ENCODE results near the gene DCTN3. TPM values are rescaled to one million over a fixed set of nuclear protein-coding genes. Genes with fewer than 3 reads are reported as not detected.

Gene DCTN3
- total and polyA plus RNA-seq, 2 donors = 87.8 to 97.1 TPM

DNA sequence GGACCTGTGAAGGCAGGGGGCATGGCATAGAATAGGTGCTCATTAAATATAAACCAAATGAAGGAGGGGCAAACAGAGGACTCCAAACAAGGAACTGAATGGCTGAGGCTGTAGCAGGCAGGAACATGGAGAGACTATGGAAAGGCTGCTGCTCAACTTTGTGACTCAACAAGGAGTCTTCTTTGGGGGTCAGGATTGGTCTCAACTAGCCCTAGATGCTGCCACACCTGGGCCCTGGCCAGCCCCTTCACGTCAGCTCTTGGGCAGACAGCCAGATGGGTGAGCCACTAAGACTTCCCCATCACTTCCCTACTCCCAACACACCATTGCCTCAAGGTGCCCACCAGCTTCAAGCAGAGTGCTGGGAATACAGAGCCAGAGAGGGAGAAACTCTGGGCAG, 19.4 kb downstream of the DCTN3 start:
- no peaks in the 10 kb centered on the region for H3K36me3 ChIP-seq (ENCODE audit: control insufficient read depth in 2 of 2, insufficient read depth in 2 of 2, low read length in 1 of 2)
- H3K9me3 ChIP-seq (ENCODE audit: control insufficient read depth in 2 of 2, insufficient read depth in 1 of 2, low read length in 1 of 2) = no peaks in the 10 kb centered on the region
- no peak overlapping the region for H3K4me3 ChIP-seq (ENCODE audit: low read length in 2 of 2)
- H3K4me1 ChIP-seq (ENCODE audit: control insufficient read depth in 2 of 2, insufficient read depth in 2 of 2, low read length in 2 of 2) = no peaks in the 10 kb centered on the region
- 47% methylated on average over 1 of the region's 1 CpG for WGBS
- no peak overlapping the region for H3K27ac ChIP-seq (ENCODE audit: low read depth in 1 of 2, low read length in 1 of 2)
- DNase-seq (ENCODE audit: low read depth in 6 of 9, low spot score in 9 of 9) = no peak
- H3K27me3 ChIP-seq (ENCODE audit: control insufficient read depth in 2 of 2, insufficient read depth in 1 of 2, low read length in 1 of 2) = peaks cover 2 to 36% of the 10 kb centered on the region in 2 donors

DNA sequence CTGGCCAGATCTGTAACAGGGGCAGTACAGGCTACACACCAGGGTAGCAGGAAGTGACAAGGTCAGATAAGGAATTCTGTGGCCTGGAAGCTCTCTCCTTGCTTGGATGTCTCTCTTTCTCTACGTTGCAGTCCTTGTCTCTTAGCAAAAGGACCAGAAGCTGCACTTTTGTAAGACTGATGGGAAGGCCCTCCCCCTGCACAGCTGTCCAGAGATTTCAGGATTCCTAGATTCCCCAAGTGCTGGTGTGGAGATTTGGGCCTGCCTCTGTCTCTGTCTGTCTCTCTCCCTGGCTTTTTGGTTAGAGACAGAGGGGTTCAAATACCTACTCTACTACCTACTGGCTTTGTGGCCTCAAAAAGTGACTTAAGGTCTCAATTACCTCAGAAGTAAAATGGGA, 20.7 kb downstream of the DCTN3 start:
- Histone ChIP-seq H3K4me3 (ENCODE audit: low read length in 2 of 2) (no peak overlapping the region), H3K4me1 (ENCODE audit: control insufficient read depth in 2 of 2, insufficient read depth in 2 of 2, low read length in 2 of 2) (no peaks in the 10 kb centered on the region), H3K27me3 (ENCODE audit: control insufficient read depth in 2 of 2, insufficient read depth in 1 of 2, low read length in 1 of 2) (peaks cover 4 to 36% of the 10 kb centered on the region in 2 donors), H3K36me3 (ENCODE audit: control insufficient read depth in 2 of 2, insufficient read depth in 2 of 2, low read length in 1 of 2) (no peaks in the 10 kb centered on the region), H3K27ac (ENCODE audit: low read depth in 1 of 2, low read length in 1 of 2) (no peak overlapping the region), H3K9me3 (ENCODE audit: control insufficient read depth in 2 of 2, insufficient read depth in 1 of 2, low read length in 1 of 2) (no peaks in the 10 kb centered on the region)
- 79% methylated on average over 1 of the region's 1 CpG for WGBS
- DNase-seq (ENCODE audit: low read depth in 6 of 9, low spot score in 9 of 9) = no peak

DNA sequence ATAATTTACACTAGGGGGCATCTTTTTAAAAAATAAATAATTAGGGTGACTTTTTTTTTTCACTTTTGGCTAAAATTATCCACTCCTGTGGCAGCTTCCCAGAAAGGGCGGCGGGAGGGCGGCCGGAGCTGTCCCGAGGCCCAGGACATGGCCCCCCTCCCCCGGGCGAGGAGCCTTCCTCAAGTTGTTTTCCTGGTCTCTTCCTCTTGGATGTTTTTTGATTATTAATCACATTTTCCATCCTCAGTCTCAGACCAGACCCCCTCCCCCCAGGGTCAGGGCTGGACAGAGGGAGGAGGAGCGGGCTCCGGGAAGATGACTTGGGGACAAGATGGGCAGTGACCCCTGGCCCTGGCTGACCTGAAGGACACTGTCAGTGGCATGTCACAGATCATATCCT, 26.1 kb downstream of the DCTN3 start:
- peaks cover 0 to 3% of the 10 kb centered on the region in 2 donors for H3K36me3 ChIP-seq (ENCODE audit: control insufficient read depth in 2 of 2, insufficient read depth in 2 of 2, low read length in 1 of 2)
- 88% methylated on average over 9 of the region's 9 CpGs for WGBS
- H3K27me3 ChIP-seq (ENCODE audit: control insufficient read depth in 2 of 2, insufficient read depth in 1 of 2, low read length in 1 of 2) = peaks cover 52 to 72% of the 10 kb centered on the region in 2 donors
- peaks cover 0 to 11% of the 10 kb centered on the region in 2 donors for H3K9me3 ChIP-seq (ENCODE audit: control insufficient read depth in 2 of 2, insufficient read depth in 1 of 2, low read length in 1 of 2)
- DNase-seq (ENCODE audit: low read depth in 6 of 9, low spot score in 9 of 9) = no peak
- H3K4me3 ChIP-seq (ENCODE audit: low read length in 2 of 2) = no peak overlapping the region
- peaks cover 8 to 19% of the 10 kb centered on the region in 2 donors for H3K4me1 ChIP-seq (ENCODE audit: control insufficient read depth in 2 of 2, insufficient read depth in 2 of 2, low read length in 2 of 2)
- H3K27ac ChIP-seq (ENCODE audit: low read depth in 1 of 2, low read length in 1 of 2) = no peak overlapping the region

DNA sequence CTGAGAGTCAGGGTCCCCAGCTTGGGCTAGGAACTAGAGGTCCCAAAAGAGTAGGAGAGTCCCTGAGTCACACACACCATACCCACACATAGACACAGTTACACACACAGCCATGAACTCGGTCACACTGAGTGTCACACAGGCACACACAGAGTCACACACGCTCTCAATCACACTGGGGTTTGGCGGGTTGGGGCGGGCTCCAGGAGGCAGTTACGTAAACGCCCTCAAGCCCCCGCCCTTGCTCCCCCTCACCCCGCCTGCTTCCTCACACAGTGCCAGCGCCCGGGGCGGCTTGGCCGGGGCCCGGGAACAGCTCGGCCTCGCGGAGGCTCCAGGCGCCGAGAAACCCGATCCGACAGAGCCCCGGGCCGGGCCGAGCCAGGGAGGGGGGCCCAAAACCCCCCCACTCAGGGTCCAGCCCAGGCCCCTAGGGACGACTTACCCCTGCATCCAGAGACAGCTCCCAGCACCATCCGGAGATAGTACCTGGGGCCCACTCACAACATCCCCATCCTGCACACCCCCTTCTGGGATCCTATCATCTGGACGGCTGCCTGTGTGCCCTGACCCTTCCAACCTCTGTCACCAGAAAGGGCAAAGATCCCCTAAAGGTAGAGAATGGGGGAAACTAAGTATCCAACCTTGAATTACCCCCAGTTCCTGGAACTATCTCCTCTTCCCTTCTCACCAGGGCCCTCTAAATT, 27.2 kb downstream of the DCTN3 start:
- peaks cover 8 to 19% of the 10 kb centered on the region in 2 donors for H3K4me1 ChIP-seq (ENCODE audit: control insufficient read depth in 2 of 2, insufficient read depth in 2 of 2, low read length in 2 of 2)
- WGBS = 6% methylated on average over 26 of the region's 26 CpGs

DNA sequence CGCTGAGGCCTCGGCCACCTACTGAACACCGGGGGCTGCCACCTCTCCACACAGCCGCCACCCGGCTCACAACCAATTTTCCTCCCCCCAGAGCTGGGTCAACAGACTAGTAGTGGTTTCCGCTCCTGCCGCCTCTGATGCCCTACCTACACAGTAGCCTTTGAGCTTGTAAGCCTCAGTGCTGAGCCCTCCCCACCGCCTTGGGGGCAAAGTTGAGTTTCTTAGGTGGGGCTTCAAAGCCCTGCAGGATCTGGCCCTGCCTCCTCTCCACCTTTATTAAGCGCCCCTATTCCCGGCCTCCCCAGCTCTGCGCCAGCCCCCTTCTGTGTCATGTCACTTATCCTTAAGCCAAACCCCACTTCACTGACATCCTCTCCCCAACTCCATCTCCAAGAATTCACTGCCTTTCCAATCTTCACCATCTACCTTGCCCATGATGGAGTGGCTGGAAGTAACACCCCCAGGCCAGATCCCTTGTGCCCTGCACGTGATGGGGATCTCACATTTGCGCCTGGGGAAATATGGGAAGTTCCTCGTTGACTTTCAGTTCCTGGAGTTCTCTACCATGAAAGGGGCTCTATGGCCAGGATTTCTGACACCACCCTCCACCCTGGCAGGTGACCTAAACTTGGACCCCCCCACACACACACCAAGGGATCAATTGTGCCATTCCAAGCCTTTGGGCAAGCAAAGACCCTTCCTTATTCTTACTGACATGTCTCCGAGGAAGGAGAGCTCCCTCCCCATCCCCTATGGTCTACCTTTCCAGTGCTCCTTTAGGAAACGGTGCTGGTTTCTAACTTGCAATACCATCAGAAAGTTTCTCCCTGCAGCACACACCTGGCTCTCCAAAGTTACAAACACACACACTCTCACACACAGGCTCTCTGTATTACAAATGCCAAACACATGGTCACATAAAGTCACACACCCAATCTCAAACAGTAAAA, 28.1 kb downstream of the DCTN3 start:
- Histone ChIP-seq H3K4me3 (ENCODE audit: low read length in 2 of 2) (no peak overlapping the region), H3K4me1 (ENCODE audit: control insufficient read depth in 2 of 2, insufficient read depth in 2 of 2, low read length in 2 of 2) (peaks cover 8 to 19% of the 10 kb centered on the region in 2 donors), H3K27ac (ENCODE audit: low read depth in 1 of 2, low read length in 1 of 2) (no peak overlapping the region), H3K36me3 (ENCODE audit: control insufficient read depth in 2 of 2, insufficient read depth in 2 of 2, low read length in 1 of 2) (peaks cover 0 to 3% of the 10 kb centered on the region in 2 donors), H3K27me3 (ENCODE audit: control insufficient read depth in 2 of 2, insufficient read depth in 1 of 2, low read length in 1 of 2) (peaks cover 69 to 85% of the 10 kb centered on the region in 2 donors), H3K9me3 (ENCODE audit: control insufficient read depth in 2 of 2, insufficient read depth in 1 of 2, low read length in 1 of 2) (peaks cover 0 to 11% of the 10 kb centered on the region in 2 donors)
- DNase-seq (ENCODE audit: low read depth in 6 of 9, low spot score in 9 of 9) = no peak
- 17% methylated on average over 16 of the region's 16 CpGs for WGBS

More for the DNA sequence above, 27.2 kb downstream of the DCTN3 start:
- DNase-seq (ENCODE audit: low read depth in 6 of 9, low spot score in 9 of 9) = peak in 1 of 9 donors; percentile 23
- peaks cover 0 to 3% of the 10 kb centered on the region in 2 donors for H3K36me3 ChIP-seq (ENCODE audit: control insufficient read depth in 2 of 2, insufficient read depth in 2 of 2, low read length in 1 of 2)
- peaks cover 61 to 79% of the 10 kb centered on the region in 2 donors for H3K27me3 ChIP-seq (ENCODE audit: control insufficient read depth in 2 of 2, insufficient read depth in 1 of 2, low read length in 1 of 2)
- peaks cover 0 to 11% of the 10 kb centered on the region in 2 donors for H3K9me3 ChIP-seq (ENCODE audit: control insufficient read depth in 2 of 2, insufficient read depth in 1 of 2, low read length in 1 of 2)
- H3K27ac ChIP-seq (ENCODE audit: low read depth in 1 of 2, low read length in 1 of 2) = no peak overlapping the region
- no peak overlapping the region for H3K4me3 ChIP-seq (ENCODE audit: low read length in 2 of 2)

DNA sequence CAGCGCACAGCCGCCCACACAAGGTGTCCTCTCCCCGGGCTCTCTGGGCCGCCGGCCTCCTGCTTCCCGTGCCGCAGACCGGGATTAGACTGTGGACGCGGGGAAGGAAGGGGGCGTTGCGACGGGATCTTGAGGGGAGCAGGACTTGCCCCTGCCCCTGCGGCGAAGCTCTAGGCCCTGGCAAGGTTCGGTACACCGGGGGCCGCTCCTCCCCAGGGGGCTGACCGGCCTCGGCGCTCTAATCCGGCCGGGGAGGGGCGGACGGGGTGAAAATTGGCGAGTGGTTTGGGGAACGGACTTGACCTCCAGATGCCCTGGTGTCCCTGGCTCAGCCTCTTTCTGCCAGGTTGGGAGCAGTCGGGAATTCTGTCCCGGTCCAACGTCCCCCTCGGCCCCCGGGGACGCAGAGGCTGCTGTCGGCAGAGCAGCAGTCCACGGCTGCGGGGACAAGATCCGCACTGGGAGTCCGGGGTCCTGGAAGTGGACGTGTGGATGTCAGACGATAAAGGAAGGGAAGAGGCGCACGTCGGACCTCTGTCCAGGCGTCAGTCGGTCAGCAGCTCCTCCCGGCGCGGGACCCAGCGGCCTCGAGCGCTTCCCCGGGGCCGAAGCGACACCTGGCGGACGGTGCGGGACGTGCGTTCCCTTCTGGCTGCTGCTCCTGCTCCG, 28.9 kb downstream of the DCTN3 start:
- Histone ChIP-seq H3K36me3 (ENCODE audit: control insufficient read depth in 2 of 2, insufficient read depth in 2 of 2, low read length in 1 of 2) (peaks cover 0 to 3% of the 10 kb centered on the region in 2 donors), H3K27ac (ENCODE audit: low read depth in 1 of 2, low read length in 1 of 2) (no peak overlapping the region), H3K9me3 (ENCODE audit: control insufficient read depth in 2 of 2, insufficient read depth in 1 of 2, low read length in 1 of 2) (peaks cover 0 to 11% of the 10 kb centered on the region in 2 donors), H3K4me3 (ENCODE audit: low read length in 2 of 2) (peak overlapping the region in 1 of 2 donors; percentile 36), H3K4me1 (ENCODE audit: control insufficient read depth in 2 of 2, insufficient read depth in 2 of 2, low read length in 2 of 2) (peaks cover 8 to 21% of the 10 kb centered on the region in 2 donors), H3K27me3 (ENCODE audit: control insufficient read depth in 2 of 2, insufficient read depth in 1 of 2, low read length in 1 of 2) (peaks cover 75 to 88% of the 10 kb centered on the region in 2 donors)
- 3% methylated on average over 60 of the region's 60 CpGs for whole genome bisulfite sequencing
- peak in 5 of 9 donors; percentile 38 to 71 (median 59) for DNase-seq (ENCODE audit: low read depth in 6 of 9, low spot score in 9 of 9)

DNA sequence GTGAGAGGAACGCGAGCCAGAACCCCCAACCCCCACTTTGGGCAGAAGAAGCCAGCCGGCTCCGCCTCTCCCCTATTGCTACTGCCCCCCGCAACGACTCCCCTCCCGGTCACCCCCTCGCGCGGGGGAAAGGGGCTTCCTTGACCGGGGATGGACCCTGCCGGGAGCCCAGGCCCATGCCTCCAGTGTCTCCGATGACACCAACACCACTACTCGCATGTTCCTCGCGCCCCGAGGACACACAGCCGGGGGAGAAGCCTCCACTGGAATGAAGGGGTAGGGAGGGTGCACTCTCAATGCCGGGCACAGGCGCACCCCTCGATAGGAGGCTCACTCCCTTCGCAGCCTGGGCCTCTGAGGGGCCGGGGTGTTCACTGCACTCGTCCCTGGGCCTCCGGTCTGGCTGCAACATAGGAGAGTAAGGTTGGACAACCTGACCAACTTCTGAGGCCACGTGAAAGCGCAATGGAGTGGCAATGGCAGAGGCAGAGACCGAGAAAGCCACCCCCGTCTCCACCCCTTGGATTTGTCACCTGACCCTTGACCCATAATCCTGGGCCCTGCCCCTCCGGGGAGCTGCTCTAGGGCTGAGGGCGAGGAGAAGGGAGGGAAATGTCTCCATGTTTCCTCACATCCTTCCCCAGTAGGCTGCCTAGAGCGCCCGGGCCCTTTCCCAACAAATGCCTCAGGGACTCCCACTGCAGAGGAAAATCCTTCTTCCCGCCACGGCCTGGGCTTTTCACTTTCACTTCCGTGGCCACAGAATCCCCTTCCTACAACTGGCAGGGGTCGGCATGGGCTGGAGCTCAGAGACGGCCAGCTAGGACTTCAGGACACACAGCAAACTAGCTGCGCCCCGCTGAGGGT, 29.7 kb downstream of the DCTN3 start:
- Histone ChIP-seq H3K4me3 (ENCODE audit: low read length in 2 of 2) (peak overlapping the region in 1 of 2 donors; percentile 50), H3K27me3 (ENCODE audit: control insufficient read depth in 2 of 2, insufficient read depth in 1 of 2, low read length in 1 of 2) (peaks cover 81 to 90% of the 10 kb centered on the region in 2 donors), H3K9me3 (ENCODE audit: control insufficient read depth in 2 of 2, insufficient read depth in 1 of 2, low read length in 1 of 2) (peaks cover 0 to 11% of the 10 kb centered on the region in 2 donors), H3K36me3 (ENCODE audit: control insufficient read depth in 2 of 2, insufficient read depth in 2 of 2, low read length in 1 of 2) (peaks cover 0 to 3% of the 10 kb centered on the region in 2 donors), H3K4me1 (ENCODE audit: control insufficient read depth in 2 of 2, insufficient read depth in 2 of 2, low read length in 2 of 2) (peaks cover 8 to 21% of the 10 kb centered on the region in 2 donors), H3K27ac (ENCODE audit: low read depth in 1 of 2, low read length in 1 of 2) (peak overlapping the region in 1 of 2 donors; percentile 38)
- 7% methylated on average over 40 of the region's 40 CpGs for WGBS
- no peak for DNase-seq (ENCODE audit: low read depth in 6 of 9, low spot score in 9 of 9)
